Type B pancreatic cell (in vitro differentiated cells): ENCODE results near the gene SERPINB7. TPM values are rescaled to one million over a fixed set of nuclear protein-coding genes. Genes with fewer than 3 reads are reported as not detected.

Source experiments
- DNase-seq: peaks from one replicate; pipeline ENCODE4 v3.0.0; 2021; ENCODE audit warnings: mixed read lengths; ENCODE audit not compliant: unreplicated experiment; ENCODE audit errors: extremely low spot score
- H3K27ac Mint-ChIP-seq: 2 replicates; pipeline ENCODE4 v1.8.0; 2021; ENCODE audit warnings: mild to moderate bottlenecking, mixed read lengths
- H3K27me3 Mint-ChIP-seq: 2 replicates; pipeline ENCODE4 v1.8.0; 2021; ENCODE audit warnings: mixed read lengths
- H3K36me3 Mint-ChIP-seq: 2 replicates; pipeline ENCODE4 v1.8.0; 2021; ENCODE audit warnings: mixed read lengths
- H3K4me1 Mint-ChIP-seq: one replicate; pipeline ENCODE4 v1.8.0; 2021; ENCODE audit warnings: mixed read lengths; ENCODE audit not compliant: unreplicated experiment
- H3K4me3 Mint-ChIP-seq: 2 replicates; pipeline ENCODE4 v1.8.0; 2021; ENCODE audit warnings: mild to moderate bottlenecking, mixed read lengths
- H3K9me3 Mint-ChIP-seq: 2 replicates; pipeline ENCODE4 v1.8.0; 2021; ENCODE audit warnings: mixed read lengths
- long read RNA-seq: library from polyadenylated mRNA; unstranded; transcript quantifications from one replicate; pipeline ENCODE4 v2.0.0, GENCODE V29; 2020
- total RNA-seq: library from RNA; stranded (reverse); gene quantifications from 2 replicates; pipeline ENCODE4 v1.2.1, GENCODE V29; 2021; ENCODE audit warnings: low replicate concordance
- TF ChIP-seq, protein P1 (sequence below): fragments of 200-600 bp; sonication (generic); conservative IDR thresholded peaks from 2 replicates; pipeline ENCODE4 v1.5.0; 2021; ENCODE audit warnings: antibody characterized with exemption, mild to moderate bottlenecking

Gene SERPINB7, protein sequence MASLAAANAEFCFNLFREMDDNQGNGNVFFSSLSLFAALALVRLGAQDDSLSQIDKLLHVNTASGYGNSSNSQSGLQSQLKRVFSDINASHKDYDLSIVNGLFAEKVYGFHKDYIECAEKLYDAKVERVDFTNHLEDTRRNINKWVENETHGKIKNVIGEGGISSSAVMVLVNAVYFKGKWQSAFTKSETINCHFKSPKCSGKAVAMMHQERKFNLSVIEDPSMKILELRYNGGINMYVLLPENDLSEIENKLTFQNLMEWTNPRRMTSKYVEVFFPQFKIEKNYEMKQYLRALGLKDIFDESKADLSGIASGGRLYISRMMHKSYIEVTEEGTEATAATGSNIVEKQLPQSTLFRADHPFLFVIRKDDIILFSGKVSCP
- 15.2 and 78.2 TPM in 2 replicates for total RNA-seq
- long read RNA-seq, transcript SERPINB7-202 (8 exons, 2,203 nt), result major isoform, 441 of 883 reads
- long read RNA-seq, transcript SERPINB7-207 (8 exons, 1,951 nt), result minor isoform, 289 of 883 reads
- long read RNA-seq, partial matches to known transcripts, result 126 of 883 reads
- long read RNA-seq, other reads (novel, unspliced or antisense), result 23 of 883 reads

DNA sequence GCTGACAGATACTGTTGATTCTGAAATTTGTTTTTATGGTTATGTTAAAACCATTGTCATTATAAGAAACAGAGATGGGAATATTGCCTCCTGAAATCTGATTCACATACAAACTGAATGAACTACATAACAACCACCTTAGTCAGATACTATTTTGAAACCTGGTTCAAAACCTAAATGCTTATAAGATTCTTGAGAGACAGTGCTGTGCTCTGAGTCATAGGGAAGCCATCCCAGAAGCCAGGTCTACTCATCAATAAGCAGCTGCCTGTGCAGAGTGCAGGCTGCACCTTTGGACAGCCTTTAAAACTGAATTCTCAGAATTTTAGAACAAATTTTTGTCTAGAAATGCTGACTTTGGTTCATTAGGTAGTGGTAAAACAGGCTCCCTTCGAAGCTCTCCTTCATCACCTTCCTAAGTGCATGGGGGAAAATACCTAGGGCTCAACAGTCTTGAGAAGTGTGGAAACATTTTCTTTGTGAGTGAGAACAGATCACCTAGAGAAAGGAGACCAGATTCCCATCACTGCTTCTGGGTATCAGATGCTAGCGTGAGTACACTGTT, at the start of gene SERPINB7:
Gene SERPINB7, plus strand, starts transcription at position 253 of the 565 bp plus-strand sequence. CDS start 6,955 bp downstream, outside the sequence.
- Mint-ChIP-seq H3K4me1 (no peaks in the 10 kb centered on the region), H3K9me3 (no peaks in the 10 kb centered on the region), H3K27ac (peak within 1 kb of the TSS; percentile 68), H3K27me3 (peaks cover 3% of the 10 kb centered on the region), H3K4me3 (peak within 1 kb of the TSS; percentile 33), H3K36me3 (no peaks in the 10 kb centered on the region)
- TF ChIP-seq, protein P1, sequence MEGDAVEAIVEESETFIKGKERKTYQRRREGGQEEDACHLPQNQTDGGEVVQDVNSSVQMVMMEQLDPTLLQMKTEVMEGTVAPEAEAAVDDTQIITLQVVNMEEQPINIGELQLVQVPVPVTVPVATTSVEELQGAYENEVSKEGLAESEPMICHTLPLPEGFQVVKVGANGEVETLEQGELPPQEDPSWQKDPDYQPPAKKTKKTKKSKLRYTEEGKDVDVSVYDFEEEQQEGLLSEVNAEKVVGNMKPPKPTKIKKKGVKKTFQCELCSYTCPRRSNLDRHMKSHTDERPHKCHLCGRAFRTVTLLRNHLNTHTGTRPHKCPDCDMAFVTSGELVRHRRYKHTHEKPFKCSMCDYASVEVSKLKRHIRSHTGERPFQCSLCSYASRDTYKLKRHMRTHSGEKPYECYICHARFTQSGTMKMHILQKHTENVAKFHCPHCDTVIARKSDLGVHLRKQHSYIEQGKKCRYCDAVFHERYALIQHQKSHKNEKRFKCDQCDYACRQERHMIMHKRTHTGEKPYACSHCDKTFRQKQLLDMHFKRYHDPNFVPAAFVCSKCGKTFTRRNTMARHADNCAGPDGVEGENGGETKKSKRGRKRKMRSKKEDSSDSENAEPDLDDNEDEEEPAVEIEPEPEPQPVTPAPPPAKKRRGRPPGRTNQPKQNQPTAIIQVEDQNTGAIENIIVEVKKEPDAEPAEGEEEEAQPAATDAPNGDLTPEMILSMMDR, result no peak
- DNase-seq, result no peak

DNA sequence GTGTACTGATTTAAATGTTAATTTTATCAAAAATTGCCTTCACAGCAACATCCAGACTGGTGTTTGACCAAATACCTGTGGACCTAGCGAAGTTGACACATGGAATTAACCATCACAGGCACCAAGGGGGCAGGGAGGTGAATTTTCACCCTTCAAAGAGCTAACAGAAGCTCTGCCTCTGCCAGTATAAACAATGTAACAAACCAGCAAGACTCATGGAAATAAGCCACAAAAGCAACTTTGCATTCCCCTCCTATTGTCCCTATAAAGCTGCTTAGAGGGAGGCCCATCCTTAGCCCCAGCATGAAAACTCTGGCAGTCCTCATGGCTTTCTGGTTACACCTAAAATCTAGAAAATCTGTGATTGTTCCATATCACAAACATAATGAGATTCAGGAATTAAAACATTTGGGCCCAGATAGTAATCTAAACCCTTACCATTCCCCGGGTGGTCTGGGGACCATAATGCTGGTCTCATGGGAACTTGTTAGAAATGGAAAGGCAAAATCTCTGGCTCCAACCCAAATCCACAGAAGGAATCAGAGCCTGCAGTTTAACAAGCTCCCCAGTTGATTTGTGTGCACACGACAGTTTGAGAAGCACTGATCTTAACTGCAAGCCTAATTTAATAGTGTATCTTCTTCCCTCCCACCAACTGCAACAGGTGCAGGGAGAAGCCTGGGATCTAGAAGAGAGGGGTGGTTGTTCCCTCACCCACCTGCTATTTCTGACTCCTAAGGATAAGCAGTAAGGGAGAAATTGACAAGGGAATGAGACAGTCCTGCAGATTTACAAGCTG, 49.3 kb upstream of the SERPINB7 start:
- no peak overlapping the region for H3K4me3 Mint-ChIP-seq
- no peaks in the 10 kb centered on the region for H3K36me3 Mint-ChIP-seq
- no peak for DNase-seq
- H3K27me3 Mint-ChIP-seq, result no peaks in the 10 kb centered on the region
- TF ChIP-seq, protein P1, result no peak
- H3K9me3 Mint-ChIP-seq, result no peaks in the 10 kb centered on the region
- H3K4me1 Mint-ChIP-seq, result no peaks in the 10 kb centered on the region
- H3K27ac Mint-ChIP-seq, result no peak overlapping the region

DNA sequence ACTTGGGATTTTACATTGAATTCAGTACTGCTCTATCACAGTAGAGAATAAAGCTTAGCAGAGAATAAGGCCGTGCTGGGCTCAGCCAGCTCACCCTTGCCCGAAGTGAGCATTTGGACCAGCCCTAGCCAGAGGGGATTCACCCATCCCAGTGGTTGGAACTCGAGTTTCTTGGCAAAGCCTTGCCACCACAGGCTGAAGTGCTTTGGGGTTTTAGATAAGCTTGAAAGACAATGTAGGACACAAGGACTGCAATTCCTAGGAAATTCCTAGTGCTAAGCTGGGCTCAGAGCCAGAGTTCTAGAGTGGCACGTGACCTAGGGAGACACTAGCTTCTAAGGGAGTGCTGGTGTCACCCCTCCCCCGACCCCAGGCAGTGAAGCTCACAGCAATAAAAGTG, 44.4 kb upstream of the SERPINB7 start:
- Mint-ChIP-seq H3K4me1 (no peaks in the 10 kb centered on the region), H3K27me3 (no peaks in the 10 kb centered on the region), H3K27ac (no peak overlapping the region), H3K4me3 (no peak overlapping the region), H3K9me3 (no peaks in the 10 kb centered on the region), H3K36me3 (no peaks in the 10 kb centered on the region)
- TF ChIP-seq, protein P1, result no peak
- no peak for DNase-seq

DNA sequence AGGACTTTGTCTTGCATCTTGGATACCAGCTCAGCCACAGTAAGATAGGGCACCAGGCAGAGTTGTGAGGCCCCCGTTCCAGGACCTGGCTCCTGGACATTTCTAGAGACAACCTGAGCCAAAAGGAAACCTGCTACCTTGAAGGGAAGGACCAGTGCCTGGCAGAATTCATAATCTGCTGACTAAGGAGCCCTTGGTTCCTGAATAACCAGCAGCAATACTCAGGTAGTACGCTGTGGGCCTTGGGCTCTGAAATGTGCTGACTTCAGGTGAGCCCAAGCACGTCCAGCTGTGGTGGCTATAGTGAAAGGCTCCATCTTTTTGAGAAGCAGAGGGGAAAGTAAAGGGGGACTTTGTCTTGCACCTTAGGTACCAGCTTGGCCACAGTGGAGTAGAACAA, 44.0 kb upstream of the SERPINB7 start:
- Mint-ChIP-seq H3K4me3 (no peak overlapping the region), H3K36me3 (no peaks in the 10 kb centered on the region), H3K9me3 (no peaks in the 10 kb centered on the region), H3K4me1 (no peaks in the 10 kb centered on the region), H3K27me3 (no peaks in the 10 kb centered on the region), H3K27ac (peak overlapping the region; percentile 30)
- no peak for DNase-seq
- TF ChIP-seq, protein P1, result no peak

DNA sequence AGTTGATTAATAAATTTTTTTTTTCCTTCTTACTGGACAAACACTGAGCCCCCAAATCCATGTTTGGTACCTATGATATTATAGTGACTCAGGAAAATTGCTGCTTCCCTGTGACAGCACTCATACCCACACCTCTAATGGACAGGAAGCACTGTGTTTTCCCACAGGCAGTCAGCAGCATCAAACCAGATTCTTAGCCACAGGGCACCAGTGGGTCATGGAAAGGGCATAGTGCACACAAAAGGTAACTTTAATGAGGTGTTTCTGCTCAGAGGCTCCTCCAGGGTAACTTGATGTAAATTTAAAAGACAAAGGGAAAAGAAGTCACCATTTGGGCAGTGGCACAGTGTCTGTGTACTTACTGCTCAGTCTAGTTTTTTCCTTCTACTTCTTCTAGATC, 38.3 kb upstream of the SERPINB7 start:
- H3K36me3 Mint-ChIP-seq, result no peaks in the 10 kb centered on the region
- no peak overlapping the region for H3K27ac Mint-ChIP-seq
- no peak for DNase-seq
- H3K4me1 Mint-ChIP-seq, result no peaks in the 10 kb centered on the region
- no peaks in the 10 kb centered on the region for H3K9me3 Mint-ChIP-seq
- TF ChIP-seq, protein P1, result no peak
- no peak overlapping the region for H3K4me3 Mint-ChIP-seq
- H3K27me3 Mint-ChIP-seq, result no peaks in the 10 kb centered on the region
